NCI-H446 (cell line): ENCODE data around the gene MYORG.
A peak's percentile ranks its signal among the peaks of the same experiment; 100 is the strongest.

Experiments used
- DNase-seq, 2 experiments: peaks; one replicate each; lab custom pipeline; 2025; lab: John Stamatoyannopoulos, UW

Gene MYORG

DNA sequence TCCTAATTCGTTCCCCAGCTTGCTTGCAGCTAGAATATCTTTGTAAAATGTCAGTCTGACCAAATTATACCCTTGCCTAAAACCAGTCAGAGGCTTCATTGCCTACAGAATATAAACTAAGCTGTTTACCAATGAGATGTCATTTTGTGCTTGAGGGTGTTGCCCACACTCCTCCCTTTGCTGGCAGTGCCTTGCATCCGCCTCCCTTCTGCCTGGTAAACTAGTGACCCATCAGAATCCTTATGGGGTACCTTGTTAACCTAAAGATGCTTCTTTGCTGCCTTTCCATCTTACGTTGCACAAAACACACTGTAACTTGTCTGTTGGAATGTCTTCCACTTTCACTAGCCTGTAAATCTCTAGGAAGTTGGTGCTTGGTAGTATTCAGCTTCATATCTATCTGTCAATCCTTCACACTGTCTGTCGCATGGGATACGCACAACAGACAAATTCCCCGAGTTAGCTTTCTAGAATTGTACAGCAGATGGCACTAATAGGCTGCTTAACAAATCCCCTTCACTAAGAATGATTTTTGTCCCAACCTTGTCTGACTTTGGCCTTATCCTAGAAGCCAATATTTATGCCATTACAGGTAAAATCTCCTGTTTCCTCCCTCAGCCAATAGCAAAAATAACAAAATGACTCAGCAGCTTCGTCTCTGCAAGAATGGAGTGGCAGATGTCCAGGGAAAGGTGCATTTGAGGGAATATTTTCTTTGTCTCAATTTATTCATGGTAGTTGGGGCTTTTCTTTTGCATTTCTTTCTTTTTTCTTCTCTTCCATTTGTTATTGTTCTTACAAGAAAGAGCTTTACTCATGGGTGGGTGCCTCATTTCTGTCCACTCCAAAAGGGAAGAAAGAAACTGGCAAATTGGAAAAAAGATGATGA is 44.4 kb downstream of the MYORG start:
- peak; percentile 18 to 61 for DNase-seq

DNA sequence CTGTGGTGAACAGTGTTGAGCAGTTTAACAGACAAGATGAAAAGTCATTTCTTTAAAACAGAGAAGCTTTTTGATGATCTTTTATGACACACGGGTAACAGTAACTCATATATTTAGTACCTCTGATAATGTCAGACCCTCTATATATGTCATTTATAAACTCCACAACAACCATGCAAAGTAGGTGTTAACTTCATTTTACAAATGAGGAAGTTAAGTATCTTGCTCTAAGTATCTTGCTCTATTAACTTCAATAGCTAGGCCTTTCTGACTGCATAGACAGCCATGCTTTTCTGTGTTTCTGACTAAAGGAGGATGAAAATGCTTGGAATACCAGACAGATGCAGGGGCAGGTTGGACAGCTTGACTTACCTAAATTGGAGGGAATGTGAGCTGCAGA is 45.5 kb downstream of the MYORG start:
- no peak for DNase-seq

DNA sequence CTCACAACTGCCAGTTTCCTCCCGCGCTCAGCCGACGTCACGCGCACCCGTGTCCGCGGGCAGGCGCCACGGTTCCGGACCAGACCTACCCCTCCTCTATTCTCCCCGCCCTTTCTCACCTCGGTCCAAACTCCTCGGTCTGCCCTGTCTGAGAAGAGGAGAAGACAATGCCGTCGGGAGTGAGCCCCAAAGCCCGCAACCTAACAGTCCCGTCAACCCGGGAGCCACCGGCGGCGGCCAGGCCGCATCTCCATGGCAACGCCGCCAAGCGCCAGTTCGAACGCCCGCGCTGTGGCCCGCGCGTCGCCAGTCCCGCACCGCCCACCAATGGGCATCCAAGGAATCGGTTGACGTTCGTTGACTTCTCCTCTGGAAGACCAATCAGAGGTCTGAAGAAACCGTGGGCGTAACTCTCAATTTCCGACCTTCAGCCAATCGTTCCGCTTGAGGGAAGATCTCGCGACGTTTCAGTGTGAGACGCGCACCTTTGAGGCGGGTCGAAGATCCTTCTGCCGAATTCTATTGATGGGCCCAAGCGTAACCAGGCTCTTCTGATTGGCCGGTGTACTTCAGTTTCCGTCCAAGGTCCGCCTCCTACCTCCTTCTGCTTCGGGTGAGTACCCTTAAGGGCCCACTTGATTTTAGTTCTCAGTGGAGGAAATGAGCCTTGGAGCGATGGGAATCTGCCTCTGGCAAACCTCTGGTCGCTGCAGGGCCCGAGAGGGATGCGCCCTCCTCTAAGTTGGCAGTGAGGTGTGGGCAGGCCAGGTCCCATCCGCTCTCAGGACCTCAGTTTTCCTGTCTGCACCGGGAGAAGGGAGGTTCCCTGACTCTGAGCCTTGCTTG is 47.5 kb downstream of the MYORG start, which contains the start of the genes KIF24 and NUDT2:
Gene KIF24, minus strand, starts transcription at position 282 of the 846 bp plus-strand sequence. CDS start 17,922 bp downstream, outside the sequence.
Gene NUDT2, plus strand, starts transcription at position 583 of the 846 bp plus-strand sequence. CDS start 9,471 bp downstream, outside the sequence.
- DNase-seq, result peak; percentile 99 to 100

- DNase-seq, result peak; percentile 46 to 48
Observed at GRCh38 chr9:34328500-34328986, 48.2 kb downstream of the MYORG start.

DNA sequence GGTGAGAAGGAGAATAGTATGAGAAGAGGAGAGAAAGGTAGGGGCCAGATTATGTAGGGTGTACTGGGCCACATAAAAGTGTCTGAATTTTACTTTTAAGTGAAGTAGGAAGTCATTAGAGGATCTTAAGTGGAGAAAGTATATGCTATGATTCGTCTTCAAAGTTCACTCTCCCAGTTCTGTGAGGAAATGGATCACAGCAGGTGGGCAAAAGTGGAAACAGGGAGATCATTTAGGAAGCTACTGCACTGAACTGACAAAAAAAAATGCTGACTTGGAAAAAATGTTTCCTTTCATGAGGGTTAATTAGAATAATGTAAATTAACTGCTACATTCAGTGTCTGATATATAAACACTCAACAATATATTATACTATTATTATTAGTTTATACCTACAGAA is 50.0 kb downstream of the MYORG start:
- DNase-seq, result no peak

- DNase-seq, result no peak
Observed at GRCh38 chr9:34322899-34323591, 53.7 kb downstream of the MYORG start.

- DNase-seq, result no peak
Observed at GRCh38 chr9:34321451-34321850, 55.2 kb downstream of the MYORG start.

GRCh38 chr9:34318163-34318790 is 58.4 kb downstream of the MYORG start:
- DNase-seq, result no peak

DNA sequence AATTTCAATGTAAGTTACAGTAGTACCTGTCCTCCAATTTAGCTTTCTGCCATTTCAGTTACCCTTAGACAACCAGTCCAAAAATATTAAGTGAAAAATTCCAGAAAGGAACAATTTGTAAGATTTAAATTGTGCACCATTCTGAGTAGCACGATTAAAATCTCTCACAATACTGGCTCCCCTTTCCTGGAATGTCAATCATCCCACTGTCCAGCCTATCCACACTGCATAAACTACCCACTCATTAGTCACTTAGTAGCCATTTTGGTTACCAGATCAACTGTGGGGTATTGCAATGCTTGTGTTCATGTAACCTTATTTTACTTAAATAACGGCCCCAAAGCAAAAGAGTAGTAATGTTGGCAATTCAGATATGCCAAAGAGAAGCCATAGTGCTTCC is 59.3 kb downstream of the MYORG start:
- no peak for DNase-seq
